ENCODE results near the gene TMEM164.

GRCh38 chrX:110082161-110082560 is 79.2 kb downstream of the TMEM164 start:
- no peak for TF ChIP-seq CTCF (conservative IDR thresholded peaks at IDR 0.05 in 1 of 2, IDR thresholded peaks at IDR 0.05 in 1 of 2; ENCODE audit: extremely low read depth in 1 of 2, insufficient read depth in 1 of 2, low read depth in 1 of 2, low read length in 2 of 2)
- no peak for TF ChIP-seq EZH2 (IDR thresholded peaks at IDR 0.05; ENCODE audit: borderline replicate concordance, low read length)

Measured in mammary epithelial cell (primary cell).